ENCODE measurements around the gene TJP1.
"Not testable (repeated sequence)": the region's sequence is repeated elsewhere in the genome, so short reads cannot be mapped to it uniquely, and the experiment has no call there.

The TJP1 gene

GRCh38 chr15:29788433-29789034 is 33.7 kb downstream of the TJP1 start:
- TF ChIP-seq, protein P1, sequence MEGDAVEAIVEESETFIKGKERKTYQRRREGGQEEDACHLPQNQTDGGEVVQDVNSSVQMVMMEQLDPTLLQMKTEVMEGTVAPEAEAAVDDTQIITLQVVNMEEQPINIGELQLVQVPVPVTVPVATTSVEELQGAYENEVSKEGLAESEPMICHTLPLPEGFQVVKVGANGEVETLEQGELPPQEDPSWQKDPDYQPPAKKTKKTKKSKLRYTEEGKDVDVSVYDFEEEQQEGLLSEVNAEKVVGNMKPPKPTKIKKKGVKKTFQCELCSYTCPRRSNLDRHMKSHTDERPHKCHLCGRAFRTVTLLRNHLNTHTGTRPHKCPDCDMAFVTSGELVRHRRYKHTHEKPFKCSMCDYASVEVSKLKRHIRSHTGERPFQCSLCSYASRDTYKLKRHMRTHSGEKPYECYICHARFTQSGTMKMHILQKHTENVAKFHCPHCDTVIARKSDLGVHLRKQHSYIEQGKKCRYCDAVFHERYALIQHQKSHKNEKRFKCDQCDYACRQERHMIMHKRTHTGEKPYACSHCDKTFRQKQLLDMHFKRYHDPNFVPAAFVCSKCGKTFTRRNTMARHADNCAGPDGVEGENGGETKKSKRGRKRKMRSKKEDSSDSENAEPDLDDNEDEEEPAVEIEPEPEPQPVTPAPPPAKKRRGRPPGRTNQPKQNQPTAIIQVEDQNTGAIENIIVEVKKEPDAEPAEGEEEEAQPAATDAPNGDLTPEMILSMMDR (IDR thresholded peaks at IDR 0.05; ENCODE audit: insufficient read depth, missing control alignments) = no peak
- FAIRE-seq (no peak), DNase-seq (ENCODE audit: insufficient read length, low spot score) (no peak)

GRCh38 chr15:29787767-29788166 is 34.5 kb downstream of the TJP1 start:
- FAIRE-seq (no peak), DNase-seq (ENCODE audit: insufficient read length, low spot score) (no peak)

GRCh38 chr15:29785642-29786041 is 36.6 kb downstream of the TJP1 start:
- TF ChIP-seq, protein P1 (IDR thresholded peaks at IDR 0.05; ENCODE audit: insufficient read depth, missing control alignments) = no peak
- DNase-seq (ENCODE audit: insufficient read length, low spot score) = no peak
- no peak for FAIRE-seq

More at GRCh38 chr15:29787767-29788166, 34.5 kb downstream of the TJP1 start:
- TF ChIP-seq, protein P1 (IDR thresholded peaks at IDR 0.05; ENCODE audit: insufficient read depth, missing control alignments) = no peak

DNA sequence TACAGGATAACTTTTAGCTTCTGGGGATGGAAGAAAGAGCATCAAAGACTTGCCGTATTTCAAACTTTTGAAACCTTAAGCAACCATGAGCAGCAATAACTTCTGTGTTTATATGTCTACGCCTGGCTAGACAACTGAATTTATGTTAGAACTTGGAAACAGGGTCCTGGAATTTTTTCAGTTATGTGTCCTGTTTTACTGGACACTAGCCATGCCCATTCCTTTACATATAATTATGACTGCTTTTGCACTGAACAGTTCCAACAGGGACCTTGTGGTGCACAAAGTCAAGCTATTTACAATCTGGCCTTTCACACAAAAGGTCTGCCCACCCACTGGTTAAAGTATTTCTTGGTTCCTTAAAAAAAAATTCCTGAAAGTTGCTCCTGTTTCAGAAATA is 37.1 kb downstream of the TJP1 start:
- DNase-seq (ENCODE audit: insufficient read length, low spot score) (no peak), FAIRE-seq (no peak)
- TF ChIP-seq, protein P1 (IDR thresholded peaks at IDR 0.05; ENCODE audit: insufficient read depth, missing control alignments) = no peak

GRCh38 chr15:29784413-29784812 is 37.9 kb downstream of the TJP1 start:
- TF ChIP-seq, protein P1 (IDR thresholded peaks at IDR 0.05; ENCODE audit: insufficient read depth, missing control alignments) = no peak
- DNase-seq (ENCODE audit: insufficient read length, low spot score) (no peak), FAIRE-seq (no peak)

- not testable (repeated sequence) for FAIRE-seq; DNase-seq (ENCODE audit: insufficient read length, low spot score)
Observed at GRCh38 chr15:29782816-29783215, 39.5 kb downstream of the TJP1 start.

GRCh38 chr15:29778382-29778781 is 43.9 kb downstream of the TJP1 start:
- DNase-seq (ENCODE audit: insufficient read length, low spot score) = no peak
- TF ChIP-seq, protein P1 (IDR thresholded peaks at IDR 0.05; ENCODE audit: insufficient read depth, missing control alignments) = no peak
- FAIRE-seq = no peak

DNA sequence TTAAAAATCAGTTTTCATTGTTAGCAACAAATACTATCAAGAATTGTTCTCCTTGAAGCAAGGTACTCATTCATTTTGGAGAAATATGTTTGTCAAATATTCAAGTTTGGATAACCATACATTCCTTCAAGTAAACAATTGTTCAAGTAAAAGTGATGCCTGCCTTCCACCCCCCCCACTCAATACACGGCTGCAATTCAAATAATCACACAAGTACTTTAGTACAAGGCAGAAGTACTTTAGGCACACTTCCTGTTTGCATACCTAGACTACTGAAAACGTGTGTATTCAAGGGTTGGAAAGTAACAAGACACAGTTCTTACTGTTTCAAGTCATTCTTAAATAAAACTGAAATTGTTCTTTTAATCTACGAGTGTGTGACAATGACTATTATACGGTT is 45.4 kb downstream of the TJP1 start:
- FAIRE-seq (no peak), DNase-seq (ENCODE audit: insufficient read length, low spot score) (no peak)
- TF ChIP-seq, protein P1 (IDR thresholded peaks at IDR 0.05; ENCODE audit: insufficient read depth, missing control alignments) = no peak
